ENCODE data around the gene AKR1D1.
"Not testable (repeated sequence)": the region's sequence is repeated elsewhere in the genome, so short reads cannot be mapped to it uniquely, and the experiment has no call there.

AKR1D1 gene

DNA sequence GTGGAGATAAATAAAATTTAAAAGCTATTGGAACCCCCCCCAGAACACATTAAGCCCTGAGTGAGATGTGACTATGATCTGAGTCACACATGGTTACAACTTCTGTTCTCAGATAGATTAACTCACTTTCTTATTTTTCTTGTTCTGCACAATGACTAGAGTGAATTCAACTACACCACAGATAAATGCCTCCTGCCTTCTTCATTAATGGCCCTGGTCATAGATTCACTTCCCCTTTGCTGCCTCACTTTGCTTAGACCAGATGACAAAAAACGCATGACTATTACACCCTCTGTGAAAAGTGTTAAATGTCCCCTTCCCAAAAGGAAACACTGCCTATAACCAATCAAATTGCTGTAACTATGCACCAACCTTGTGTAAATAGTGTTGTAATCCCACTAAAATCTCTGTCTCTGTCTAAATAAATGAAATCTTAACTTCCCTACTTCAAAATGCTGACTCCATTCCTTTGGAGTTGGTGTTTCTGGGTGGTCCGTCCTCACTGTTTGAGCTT, 49.4 kb downstream of the AKR1D1 start:
- no peak for DNase-seq

GRCh38 chr7:138126928-138127327, 50.7 kb downstream of the AKR1D1 start:
- no peak for DNase-seq

GRCh38 chr7:138127996-138128395, 51.7 kb downstream of the AKR1D1 start:
- no peak for DNase-seq

GRCh38 chr7:138129551-138130165, 53.4 kb downstream of the AKR1D1 start:
- DNase-seq = no peak

DNA sequence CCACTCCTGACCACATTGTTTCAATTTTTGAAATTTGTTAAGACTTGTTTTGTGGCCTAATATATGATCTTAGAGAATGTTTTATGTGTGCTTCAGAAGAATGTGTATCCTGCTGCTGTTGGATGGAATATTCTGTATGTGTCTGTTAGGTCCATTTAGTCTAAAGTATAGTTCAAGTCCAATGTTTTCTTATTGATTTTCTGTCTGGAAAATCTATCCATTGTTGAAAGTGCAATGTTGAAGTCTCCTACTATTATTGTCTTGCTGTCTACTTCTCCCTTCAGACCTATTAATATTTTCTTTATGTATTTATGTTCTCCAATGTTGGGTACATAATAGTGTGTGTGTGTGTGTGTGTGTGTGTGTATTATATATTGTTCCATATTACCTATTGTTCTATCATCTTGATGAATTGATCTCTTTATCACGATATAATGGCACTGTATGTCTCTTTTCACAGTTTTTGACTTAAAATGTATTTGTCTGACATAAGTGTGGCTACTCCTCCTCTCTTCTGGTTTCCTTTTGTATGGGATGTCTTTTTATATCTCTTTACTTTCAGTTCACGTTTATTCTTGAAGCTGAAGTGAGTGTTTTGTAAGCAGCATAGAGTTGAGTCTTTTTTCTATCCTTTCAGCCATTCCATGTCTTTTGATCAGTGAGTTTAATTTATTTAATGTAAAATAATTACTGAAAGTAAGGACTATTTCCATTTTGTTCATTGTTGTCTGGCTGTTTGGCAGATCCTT, 61.3 kb downstream of the AKR1D1 start:
- DNase-seq = no peak

GRCh38 chr7:138138244-138138643, 62.0 kb downstream of the AKR1D1 start:
- no peak for DNase-seq

DNA sequence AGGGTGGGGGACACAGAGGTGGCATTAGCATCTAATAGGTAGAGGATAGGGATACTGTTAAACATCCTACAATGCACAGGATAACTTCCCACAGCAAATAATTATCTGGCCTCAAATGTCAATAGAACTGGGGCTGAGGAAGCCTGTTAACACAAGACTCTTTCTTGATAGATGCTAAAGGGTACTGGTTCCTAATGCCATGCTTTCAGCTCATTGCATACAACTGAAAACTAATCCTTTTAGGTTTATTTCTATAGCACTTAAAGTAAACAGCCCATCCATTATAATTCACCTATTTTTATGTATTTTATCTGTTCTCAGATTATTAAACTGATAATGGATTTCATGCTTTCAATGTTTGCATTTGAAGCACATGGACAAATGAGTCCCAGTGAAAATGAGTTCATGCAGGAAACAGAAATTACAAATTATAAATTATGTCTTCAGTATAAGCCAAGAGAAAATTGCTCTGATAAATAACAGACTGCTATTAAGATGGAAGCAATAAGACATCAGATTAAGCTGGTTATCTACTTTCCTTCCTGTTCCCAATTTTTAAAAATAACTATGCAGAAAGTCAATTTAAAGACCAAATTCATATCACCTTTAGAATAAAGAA, 66.4 kb downstream of the AKR1D1 start:
- DNase-seq = no peak

DNA sequence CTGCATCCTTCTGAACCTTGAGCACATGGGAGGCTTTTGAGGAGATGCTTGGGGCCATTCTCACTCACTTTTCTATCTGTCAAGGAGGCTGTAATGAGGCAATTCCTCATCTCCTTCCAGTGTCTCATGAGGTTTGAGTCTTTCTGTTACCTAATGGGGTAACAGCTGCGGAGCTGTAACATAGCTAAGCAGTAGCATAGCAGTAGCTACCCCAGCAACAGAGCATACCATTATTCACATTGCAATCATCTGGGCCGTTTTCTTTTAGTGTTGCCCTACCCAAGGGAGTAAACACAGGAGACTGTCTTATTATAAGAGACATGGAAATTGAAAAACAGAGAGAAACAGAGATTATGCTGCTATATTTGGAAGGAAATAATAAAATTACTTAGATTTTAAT, 68.7 kb downstream of the AKR1D1 start:
- DNase-seq = no peak

- DNase-seq = not testable (repeated sequence)
Observed at GRCh38 chr7:138146221-138146620, 70.0 kb downstream of the AKR1D1 start.

- not testable (repeated sequence) for DNase-seq
Observed at GRCh38 chr7:138146757-138147734, 70.8 kb downstream of the AKR1D1 start.

GRCh38 chr7:138151731-138152577, 75.7 kb downstream of the AKR1D1 start:
- DNase-seq = no peak

GRCh38 chr7:138154661-138155060, 78.4 kb downstream of the AKR1D1 start:
- DNase-seq = no peak

GRCh38 chr7:138157702-138158101, 81.4 kb downstream of the AKR1D1 start:
- DNase-seq = no peak

DNA sequence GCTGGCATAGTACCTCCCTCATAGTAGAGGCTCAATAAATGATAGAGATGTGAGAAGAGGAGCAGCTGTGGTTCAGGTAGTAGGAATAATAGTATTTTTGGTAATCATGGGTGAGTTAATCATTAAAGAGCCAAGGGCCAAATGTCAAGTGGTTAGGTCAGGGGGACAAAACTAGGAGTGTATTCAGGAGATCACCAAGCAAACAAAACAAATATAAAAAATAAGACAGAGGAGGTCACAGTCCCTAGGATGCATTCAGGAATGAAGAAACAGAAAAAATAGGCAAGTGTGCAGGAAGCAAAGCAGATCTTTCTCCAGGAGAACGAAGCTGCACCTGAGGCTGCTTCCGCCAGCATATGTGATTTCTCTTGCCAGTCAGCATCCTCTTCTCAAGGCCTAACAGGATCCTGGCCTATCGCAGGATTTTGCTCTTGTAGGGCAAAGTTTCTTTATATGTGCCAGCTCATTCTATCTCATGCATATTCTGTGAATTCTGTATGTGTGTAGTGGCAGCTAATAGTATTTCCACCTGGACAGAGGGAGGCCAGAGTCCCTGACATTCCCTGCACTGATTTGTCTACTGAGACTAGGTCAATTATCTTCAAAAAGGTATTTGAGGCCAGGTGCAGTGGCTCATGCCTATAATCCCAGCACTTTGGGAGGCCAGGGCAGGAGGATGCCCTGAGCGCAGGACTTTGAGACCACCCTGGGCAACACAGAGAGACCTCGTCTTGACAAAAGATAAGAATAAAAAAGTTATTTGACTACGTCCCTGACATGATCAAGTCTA, 82.7 kb downstream of the AKR1D1 start:
- no peak for DNase-seq

DNA sequence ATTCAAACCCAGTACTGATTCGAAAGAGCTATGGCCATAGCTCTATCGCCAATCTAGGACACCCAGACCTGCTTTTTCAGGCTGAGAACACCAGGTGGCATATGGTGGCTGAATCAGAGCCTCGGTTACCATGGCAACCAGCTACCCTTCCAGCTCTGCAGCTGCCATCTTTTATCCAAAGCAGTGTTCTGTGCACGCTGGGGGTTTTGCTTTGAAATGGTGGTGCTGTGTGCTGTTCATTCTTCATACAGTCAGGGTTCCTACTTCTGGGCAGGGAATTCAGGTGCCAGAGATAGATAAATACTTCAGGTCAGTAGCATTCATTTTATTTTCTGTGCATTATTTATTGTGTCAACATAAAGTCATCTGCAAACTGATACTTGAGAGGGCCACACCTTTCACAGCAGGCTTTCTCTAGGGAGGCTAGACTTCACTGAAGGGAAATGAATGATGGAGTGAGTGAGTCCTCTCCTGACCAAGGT, 85.4 kb downstream of the AKR1D1 start:
- peak; percentile 80 for DNase-seq

DNA sequence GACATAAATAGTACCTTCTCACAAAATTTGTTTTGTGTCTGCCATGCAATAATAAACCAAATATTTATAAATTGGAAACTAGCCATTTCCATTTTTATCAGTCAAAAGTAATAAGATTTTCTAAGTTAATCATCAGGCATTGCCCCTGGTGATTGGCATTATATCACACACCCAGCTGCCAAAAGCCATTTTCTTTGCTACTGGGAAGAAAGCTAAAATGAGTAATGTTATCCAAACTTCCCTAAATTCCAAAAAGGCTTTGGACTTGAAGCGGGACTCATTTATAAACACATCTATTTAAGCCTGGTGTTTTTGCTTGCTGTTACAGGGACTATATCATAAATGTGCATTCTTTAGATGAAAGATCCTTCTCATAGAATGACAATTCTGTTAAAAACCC, 86.0 kb downstream of the AKR1D1 start:
- DNase-seq = no peak

DNA sequence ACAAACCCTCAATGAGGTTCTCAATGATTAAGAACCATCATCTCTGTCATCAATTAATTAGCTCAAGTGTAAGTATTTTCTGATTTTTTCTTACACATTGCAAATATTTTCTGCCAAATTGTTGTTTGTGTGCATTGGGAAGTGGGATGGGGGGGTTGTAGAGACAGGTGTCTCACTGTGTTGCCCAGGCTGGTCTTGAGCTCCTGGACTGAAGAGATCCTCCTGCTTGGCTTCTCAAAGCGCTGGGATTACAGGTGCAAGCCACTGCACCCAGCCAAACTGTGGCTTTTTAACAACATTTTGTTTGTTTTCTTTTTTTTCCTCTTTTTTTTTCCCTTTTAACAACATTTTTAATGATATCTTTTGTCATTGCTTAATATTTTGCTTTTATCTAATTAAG, 87.5 kb downstream of the AKR1D1 start:
- no peak for DNase-seq

- no peak for DNase-seq
Observed at GRCh38 chr7:138164804-138165203, 88.5 kb downstream of the AKR1D1 start.

GRCh38 chr7:138166681-138167080, 90.4 kb downstream of the AKR1D1 start:
- no peak for DNase-seq

DNA sequence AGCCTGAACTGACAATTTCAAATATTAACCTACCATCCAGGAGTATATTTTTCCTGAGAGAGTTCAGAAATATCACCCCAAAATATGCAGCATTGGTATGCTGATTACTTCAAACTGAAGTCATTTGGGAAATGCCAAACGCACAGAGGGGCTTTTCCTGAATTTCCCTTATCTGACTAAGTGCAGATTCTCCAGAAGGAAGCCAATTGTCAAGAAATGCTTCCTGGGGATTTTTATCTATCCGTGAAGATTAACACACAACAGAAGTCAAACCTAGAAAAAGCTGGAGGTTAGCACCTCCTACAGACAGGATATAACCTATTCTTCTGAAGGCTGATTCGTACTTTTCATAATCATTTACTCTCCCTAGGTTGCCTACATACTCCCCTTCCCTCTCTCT, 91.0 kb downstream of the AKR1D1 start:
- no peak for DNase-seq

DNA sequence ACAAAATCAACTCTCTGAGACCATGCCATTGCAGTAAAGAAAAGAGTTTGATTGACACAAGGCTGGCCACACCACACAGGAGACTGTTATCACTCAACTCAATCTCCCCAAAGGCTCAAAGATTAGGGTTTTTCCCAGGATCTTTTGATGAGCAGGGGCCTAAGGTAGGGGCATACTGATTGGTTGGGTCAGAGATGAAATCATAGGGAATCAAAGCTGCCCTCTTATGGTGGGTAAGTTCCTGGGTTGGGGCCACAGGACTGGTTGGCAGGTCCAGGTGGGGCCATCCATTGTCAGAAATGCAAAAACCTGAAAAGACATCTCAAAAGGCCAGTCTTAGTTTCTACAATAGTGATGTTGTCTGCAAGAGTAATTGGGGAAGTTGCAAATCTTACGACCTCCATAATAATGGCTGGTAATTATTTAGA, 91.6 kb downstream of the AKR1D1 start:
- no peak for DNase-seq
